GM12875 (cell line): Measurements from ENCODE around the gene ZNF574.

ENCODE experiments used
- H3K4me3 ChIP-seq: one replicate; pipeline ENCODE4 v1.5.1; 2011; ENCODE audit warnings: low read depth, low read length, control low read depth
- CTCF ChIP-seq: IDR thresholded peaks from 2 replicates; pipeline ENCODE4 v1.5.1; 2011; ENCODE audit warnings: low read depth, mild to moderate bottlenecking, control low read depth, inconsistent platforms, low read length, moderate library complexity, borderline replicate concordance; ENCODE audit not compliant: insufficient read depth

ZNF574 gene

GRCh38 chr19:42113641-42114348 is 37.8 kb downstream of the ZNF574 start:
- H3K4me3 ChIP-seq: no peak overlapping the region
- 0 out of 2 replicates have a peak, but pooled peaks have one; percentile 16 for TF ChIP-seq CTCF

- no peak for TF ChIP-seq CTCF
- no peak overlapping the region for H3K4me3 ChIP-seq
Measured at GRCh38 chr19:42114412-42114811, 38.4 kb downstream of the ZNF574 start.

- no peak overlapping the region for H3K4me3 ChIP-seq
- TF ChIP-seq CTCF: no peak
Measured at GRCh38 chr19:42115219-42115618, 39.3 kb downstream of the ZNF574 start.

- no peak for TF ChIP-seq CTCF
- no peak overlapping the region for H3K4me3 ChIP-seq
Measured at GRCh38 chr19:42115705-42116104, 39.7 kb downstream of the ZNF574 start.

GRCh38 chr19:42116308-42117075 is 40.5 kb downstream of the ZNF574 start:
- H3K4me3 ChIP-seq: no peak overlapping the region
- peak; percentile 67 for TF ChIP-seq CTCF

- TF ChIP-seq CTCF: no peak
- H3K4me3 ChIP-seq: no peak overlapping the region
Measured at GRCh38 chr19:42117076-42117475, 41.1 kb downstream of the ZNF574 start.
